Measurements from ENCODE around the gene TMEM247. TPM values are rescaled to one million over a fixed set of nuclear protein-coding genes. Genes with fewer than 3 reads are reported as not detected.

The TMEM247 gene
- total RNA-seq, 1 experiment from 2014 or later: not detected

GRCh38 chr2:46446871-46447568 is 32.3 kb upstream of the TMEM247 start (continued):
- TF ChIP-seq, protein P1, sequence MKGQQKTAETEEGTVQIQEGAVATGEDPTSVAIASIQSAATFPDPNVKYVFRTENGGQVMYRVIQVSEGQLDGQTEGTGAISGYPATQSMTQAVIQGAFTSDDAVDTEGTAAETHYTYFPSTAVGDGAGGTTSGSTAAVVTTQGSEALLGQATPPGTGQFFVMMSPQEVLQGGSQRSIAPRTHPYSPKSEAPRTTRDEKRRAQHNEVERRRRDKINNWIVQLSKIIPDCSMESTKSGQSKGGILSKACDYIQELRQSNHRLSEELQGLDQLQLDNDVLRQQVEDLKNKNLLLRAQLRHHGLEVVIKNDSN (CRISPR knock-in tag; IDR thresholded peaks at IDR 0.05): no peak
- no peak for TF ChIP-seq STAT6 (CRISPR knock-in tag; conservative IDR thresholded peaks at IDR 0.05; ENCODE audit: low read depth)

GRCh38 chr2:46447649-46448048 is 31.7 kb upstream of the TMEM247 start:
- no peak overlapping the region for H3K27ac Mint-ChIP-seq

DNA sequence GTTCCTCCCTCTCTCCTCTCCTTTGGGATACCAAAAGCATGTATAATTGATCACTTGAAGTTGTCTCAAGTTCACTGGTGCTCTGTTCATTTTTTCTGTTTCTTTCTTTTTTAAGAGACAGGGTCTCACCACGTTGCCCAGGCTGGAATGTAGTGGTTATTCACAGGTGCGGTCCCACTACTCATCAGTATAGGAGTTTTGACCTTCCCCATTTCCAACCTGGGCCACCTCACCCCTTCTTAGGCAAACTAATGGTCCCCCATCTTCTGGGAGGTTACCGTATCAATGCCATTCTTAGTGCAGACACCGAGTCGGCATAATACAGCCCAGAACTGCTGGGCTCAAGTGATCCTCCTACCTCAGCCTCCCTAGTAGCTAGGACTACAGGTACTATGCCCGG is 31.3 kb upstream of the TMEM247 start:
- POLR2A ChIA-PET: no interaction called here
- no peak for DNase-seq (ENCODE audit: low spot score)
- no peak overlapping the region for H3K27ac Mint-ChIP-seq
- no peaks in the 10 kb centered on the region for H3K4me1 Mint-ChIP-seq
- H3K36me3 Mint-ChIP-seq: no peaks in the 10 kb centered on the region
- H3K9me3 Mint-ChIP-seq: peaks cover 10% of the 10 kb centered on the region
- H3K4me3 Mint-ChIP-seq: no peak overlapping the region
- no peak for ATAC-seq
- CTCF ChIA-PET: no interaction called here
- no peaks in the 10 kb centered on the region; the same call in 1 of the 2 replicates for H3K27me3 Mint-ChIP-seq (ENCODE audit: low read depth)
- no peak for TF ChIP-seq E2F1 (CRISPR knock-in tag; IDR thresholded peaks at IDR 0.05)
- TF ChIP-seq CDX4 (CRISPR knock-in tag; IDR thresholded peaks at IDR 0.05; ENCODE audit: borderline replicate concordance): no peak
- TF ChIP-seq ATF1 (CRISPR knock-in tag; IDR thresholded peaks at IDR 0.05): no peak
- no peak for TF ChIP-seq NFE2L1 (CRISPR knock-in tag; IDR thresholded peaks at IDR 0.05)
- TF ChIP-seq ZNF219 (CRISPR knock-in tag; IDR thresholded peaks at IDR 0.05; ENCODE audit: borderline replicate concordance): no peak
- TF ChIP-seq MXD4 (CRISPR knock-in tag; IDR thresholded peaks at IDR 0.05; ENCODE audit: borderline replicate concordance): no peak
- TF ChIP-seq ZNF263 (CRISPR knock-in tag; IDR thresholded peaks at IDR 0.05; ENCODE audit: low read depth): no peak
- TF ChIP-seq, protein P2, sequence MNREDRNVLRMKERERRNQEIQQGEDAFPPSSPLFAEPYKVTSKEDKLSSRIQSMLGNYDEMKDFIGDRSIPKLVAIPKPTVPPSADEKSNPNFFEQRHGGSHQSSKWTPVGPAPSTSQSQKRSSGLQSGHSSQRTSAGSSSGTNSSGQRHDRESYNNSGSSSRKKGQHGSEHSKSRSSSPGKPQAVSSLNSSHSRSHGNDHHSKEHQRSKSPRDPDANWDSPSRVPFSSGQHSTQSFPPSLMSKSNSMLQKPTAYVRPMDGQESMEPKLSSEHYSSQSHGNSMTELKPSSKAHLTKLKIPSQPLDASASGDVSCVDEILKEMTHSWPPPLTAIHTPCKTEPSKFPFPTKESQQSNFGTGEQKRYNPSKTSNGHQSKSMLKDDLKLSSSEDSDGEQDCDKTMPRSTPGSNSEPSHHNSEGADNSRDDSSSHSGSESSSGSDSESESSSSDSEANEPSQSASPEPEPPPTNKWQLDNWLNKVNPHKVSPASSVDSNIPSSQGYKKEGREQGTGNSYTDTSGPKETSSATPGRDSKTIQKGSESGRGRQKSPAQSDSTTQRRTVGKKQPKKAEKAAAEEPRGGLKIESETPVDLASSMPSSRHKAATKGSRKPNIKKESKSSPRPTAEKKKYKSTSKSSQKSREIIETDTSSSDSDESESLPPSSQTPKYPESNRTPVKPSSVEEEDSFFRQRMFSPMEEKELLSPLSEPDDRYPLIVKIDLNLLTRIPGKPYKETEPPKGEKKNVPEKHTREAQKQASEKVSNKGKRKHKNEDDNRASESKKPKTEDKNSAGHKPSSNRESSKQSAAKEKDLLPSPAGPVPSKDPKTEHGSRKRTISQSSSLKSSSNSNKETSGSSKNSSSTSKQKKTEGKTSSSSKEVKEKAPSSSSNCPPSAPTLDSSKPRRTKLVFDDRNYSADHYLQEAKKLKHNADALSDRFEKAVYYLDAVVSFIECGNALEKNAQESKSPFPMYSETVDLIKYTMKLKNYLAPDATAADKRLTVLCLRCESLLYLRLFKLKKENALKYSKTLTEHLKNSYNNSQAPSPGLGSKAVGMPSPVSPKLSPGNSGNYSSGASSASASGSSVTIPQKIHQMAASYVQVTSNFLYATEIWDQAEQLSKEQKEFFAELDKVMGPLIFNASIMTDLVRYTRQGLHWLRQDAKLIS (CRISPR knock-in tag; IDR thresholded peaks at IDR 0.05; ENCODE audit: borderline replicate concordance): no peak
- TF ChIP-seq ZBTB43 (CRISPR knock-in tag; IDR thresholded peaks at IDR 0.05): no peak
- TF ChIP-seq ETV6 (CRISPR knock-in tag; IDR thresholded peaks at IDR 0.05): no peak
- no peak for TF ChIP-seq ELF4 (CRISPR knock-in tag; IDR thresholded peaks at IDR 0.05; ENCODE audit: low read depth)
- TF ChIP-seq SOX15 (CRISPR knock-in tag; IDR thresholded peaks at IDR 0.05): no peak
- TF ChIP-seq, protein P3, sequence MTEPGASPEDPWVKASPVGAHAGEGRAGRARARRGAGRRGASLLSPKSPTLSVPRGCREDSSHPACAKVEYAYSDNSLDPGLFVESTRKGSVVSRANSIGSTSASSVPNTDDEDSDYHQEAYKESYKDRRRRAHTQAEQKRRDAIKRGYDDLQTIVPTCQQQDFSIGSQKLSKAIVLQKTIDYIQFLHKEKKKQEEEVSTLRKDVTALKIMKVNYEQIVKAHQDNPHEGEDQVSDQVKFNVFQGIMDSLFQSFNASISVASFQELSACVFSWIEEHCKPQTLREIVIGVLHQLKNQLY (CRISPR knock-in tag; IDR thresholded peaks at IDR 0.05): no peak
- TF ChIP-seq PRDM15 (CRISPR knock-in tag; IDR thresholded peaks at IDR 0.05): no peak

More at GRCh38 chr2:46447649-46448048, 31.7 kb upstream of the TMEM247 start:
- ChIA-PET POLR2A (no interaction called here), CTCF (no interaction called here)
- no peak for TF ChIP-seq CBFB (CRISPR knock-in tag; IDR thresholded peaks at IDR 0.05; ENCODE audit: low read depth)
- DNase-seq (ENCODE audit: low spot score): no peak
- no peaks in the 10 kb centered on the region for H3K36me3 Mint-ChIP-seq
- ATAC-seq: no peak
- no peaks in the 10 kb centered on the region for H3K4me1 Mint-ChIP-seq
- H3K4me3 Mint-ChIP-seq: no peak overlapping the region
- H3K27me3 Mint-ChIP-seq (ENCODE audit: low read depth): no peaks in the 10 kb centered on the region; the same call in 1 of the 2 replicates
- peaks cover 10% of the 10 kb centered on the region for H3K9me3 Mint-ChIP-seq

Measured in WTC11 (cell line).